Hepatocyte (in vitro differentiated cells): Measurements from ENCODE around the gene TOM1L1.

ENCODE experiments used
- EZH2 ChIP-seq: fragments of 200-600 bp; sonication (generic); IDR thresholded peaks from 2 replicates; pipeline ENCODE4 v1.6.1; 2016; ENCODE audit warnings: antibody characterized with exemption, mild to moderate bottlenecking, borderline replicate concordance
- EZH2phosphoT487 ChIP-seq: fragments of 200-600 bp; sonication (generic); IDR thresholded peaks from one replicate; pipeline ENCODE4 v1.6.1; 2018; ENCODE audit warnings: antibody characterized with exemption, mild to moderate bottlenecking, low read depth, moderate library complexity; ENCODE audit not compliant: unreplicated experiment, severe bottlenecking
- TF ChIP-seq, protein P1 (sequence below): fragments of 200-600 bp; sonication (generic); IDR thresholded peaks from 2 replicates; pipeline ENCODE4 v1.5.1; 2016; ENCODE audit warnings: antibody characterized with exemption, mild to moderate bottlenecking; ENCODE audit not compliant: poor library complexity

DNA sequence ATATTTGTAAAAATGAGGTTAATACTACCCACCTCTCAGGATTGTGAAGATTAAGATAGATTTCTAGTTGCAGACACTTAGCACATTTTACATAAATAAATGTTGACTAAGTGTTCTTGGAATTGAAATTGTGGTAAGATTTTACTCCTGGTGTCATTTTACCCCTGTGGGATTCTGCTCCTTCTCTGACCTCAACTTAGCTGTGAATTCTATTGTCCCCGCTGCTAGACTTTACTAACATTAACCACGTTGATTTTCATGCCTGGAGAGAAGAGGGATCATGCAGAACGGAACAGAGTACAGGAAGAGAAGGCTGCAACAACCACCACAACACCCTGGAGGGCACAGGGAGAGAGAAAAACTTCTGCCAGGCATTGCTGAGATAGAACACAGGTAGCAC is 2.1 kb upstream of the TOM1L1 start:
- TF ChIP-seq, protein P1, sequence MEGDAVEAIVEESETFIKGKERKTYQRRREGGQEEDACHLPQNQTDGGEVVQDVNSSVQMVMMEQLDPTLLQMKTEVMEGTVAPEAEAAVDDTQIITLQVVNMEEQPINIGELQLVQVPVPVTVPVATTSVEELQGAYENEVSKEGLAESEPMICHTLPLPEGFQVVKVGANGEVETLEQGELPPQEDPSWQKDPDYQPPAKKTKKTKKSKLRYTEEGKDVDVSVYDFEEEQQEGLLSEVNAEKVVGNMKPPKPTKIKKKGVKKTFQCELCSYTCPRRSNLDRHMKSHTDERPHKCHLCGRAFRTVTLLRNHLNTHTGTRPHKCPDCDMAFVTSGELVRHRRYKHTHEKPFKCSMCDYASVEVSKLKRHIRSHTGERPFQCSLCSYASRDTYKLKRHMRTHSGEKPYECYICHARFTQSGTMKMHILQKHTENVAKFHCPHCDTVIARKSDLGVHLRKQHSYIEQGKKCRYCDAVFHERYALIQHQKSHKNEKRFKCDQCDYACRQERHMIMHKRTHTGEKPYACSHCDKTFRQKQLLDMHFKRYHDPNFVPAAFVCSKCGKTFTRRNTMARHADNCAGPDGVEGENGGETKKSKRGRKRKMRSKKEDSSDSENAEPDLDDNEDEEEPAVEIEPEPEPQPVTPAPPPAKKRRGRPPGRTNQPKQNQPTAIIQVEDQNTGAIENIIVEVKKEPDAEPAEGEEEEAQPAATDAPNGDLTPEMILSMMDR, result no peak
- TF ChIP-seq EZH2, result no peak
- TF ChIP-seq EZH2phosphoT487, result no peak
